ENCODE measurements around the gene LDB2. TPM values are rescaled to one million over a fixed set of nuclear protein-coding genes. Genes with fewer than 3 reads are reported as not detected.

Gene LDB2
- polyA plus RNA-seq, 2 of the 4 experiments (the other 2 are of a cell fraction): not detected

- CTCF ChIA-PET: no interaction called here
- no peak for FAIRE-seq
Observed at GRCh38 chr4:16707874-16708273, 190.6 kb downstream of the LDB2 start.

DNA sequence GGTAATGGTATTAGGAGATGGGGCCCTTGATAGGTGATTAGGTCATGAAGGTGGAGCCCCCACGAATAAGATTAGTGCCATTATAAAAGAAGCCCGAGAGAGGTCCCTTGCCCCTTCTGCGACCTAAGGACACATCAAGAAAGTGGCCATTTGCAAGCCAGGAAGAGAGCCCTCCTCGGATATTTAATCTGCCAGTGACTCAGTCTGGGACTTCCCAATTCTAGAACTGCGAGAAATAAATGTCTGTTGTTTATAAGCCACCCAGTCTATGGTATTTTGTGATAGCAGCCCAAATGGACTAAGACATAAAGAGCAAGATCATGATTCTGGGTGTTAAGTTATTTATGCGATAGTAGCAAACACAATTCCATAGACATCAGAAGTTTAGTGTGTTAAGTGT lies 192.2 kb downstream of the LDB2 start:
- TF ChIP-seq EHF (CRISPR knock-in tag; IDR thresholded peaks at IDR 0.05) (no peak), CHD4 (IDR thresholded peaks at IDR 0.05; ENCODE audit: borderline replicate concordance) (no peak), EP300 (IDR thresholded peaks at IDR 0.05) (no peak), HOXB5 (CRISPR knock-in tag; IDR thresholded peaks at IDR 0.05) (no peak), PBX3 (IDR thresholded peaks at IDR 0.05) (no peak), HOXB13 (CRISPR knock-in tag; IDR thresholded peaks at IDR 0.05; ENCODE audit: low read depth) (no peak), CEBPB (IDR thresholded peaks at IDR 0.05) (no peak), TFCP2L1 (CRISPR knock-in tag; IDR thresholded peaks at IDR 0.05) (no peak), ZC3H11A (IDR thresholded peaks at IDR 0.05) (no peak), JUNB (IDR thresholded peaks at IDR 0.05) (no peak), CBX2 (IDR thresholded peaks at IDR 0.05; ENCODE audit: borderline replicate concordance, low read depth) (no peak), POLR2A (IDR thresholded peaks at IDR 0.05; ENCODE audit: low read length) (no peak), NPAS2 (CRISPR knock-in tag; IDR thresholded peaks at IDR 0.05; ENCODE audit: borderline replicate concordance) (no peak), ATOH8 (CRISPR knock-in tag; IDR thresholded peaks at IDR 0.05; ENCODE audit: low read depth) (no peak)
- TF ChIP-seq, protein P1, sequence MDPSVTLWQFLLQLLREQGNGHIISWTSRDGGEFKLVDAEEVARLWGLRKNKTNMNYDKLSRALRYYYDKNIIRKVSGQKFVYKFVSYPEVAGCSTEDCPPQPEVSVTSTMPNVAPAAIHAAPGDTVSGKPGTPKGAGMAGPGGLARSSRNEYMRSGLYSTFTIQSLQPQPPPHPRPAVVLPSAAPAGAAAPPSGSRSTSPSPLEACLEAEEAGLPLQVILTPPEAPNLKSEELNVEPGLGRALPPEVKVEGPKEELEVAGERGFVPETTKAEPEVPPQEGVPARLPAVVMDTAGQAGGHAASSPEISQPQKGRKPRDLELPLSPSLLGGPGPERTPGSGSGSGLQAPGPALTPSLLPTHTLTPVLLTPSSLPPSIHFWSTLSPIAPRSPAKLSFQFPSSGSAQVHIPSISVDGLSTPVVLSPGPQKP (IDR thresholded peaks at IDR 0.05; ENCODE audit: low read depth, low read length): no peak
- TF ChIP-seq, protein P2, sequence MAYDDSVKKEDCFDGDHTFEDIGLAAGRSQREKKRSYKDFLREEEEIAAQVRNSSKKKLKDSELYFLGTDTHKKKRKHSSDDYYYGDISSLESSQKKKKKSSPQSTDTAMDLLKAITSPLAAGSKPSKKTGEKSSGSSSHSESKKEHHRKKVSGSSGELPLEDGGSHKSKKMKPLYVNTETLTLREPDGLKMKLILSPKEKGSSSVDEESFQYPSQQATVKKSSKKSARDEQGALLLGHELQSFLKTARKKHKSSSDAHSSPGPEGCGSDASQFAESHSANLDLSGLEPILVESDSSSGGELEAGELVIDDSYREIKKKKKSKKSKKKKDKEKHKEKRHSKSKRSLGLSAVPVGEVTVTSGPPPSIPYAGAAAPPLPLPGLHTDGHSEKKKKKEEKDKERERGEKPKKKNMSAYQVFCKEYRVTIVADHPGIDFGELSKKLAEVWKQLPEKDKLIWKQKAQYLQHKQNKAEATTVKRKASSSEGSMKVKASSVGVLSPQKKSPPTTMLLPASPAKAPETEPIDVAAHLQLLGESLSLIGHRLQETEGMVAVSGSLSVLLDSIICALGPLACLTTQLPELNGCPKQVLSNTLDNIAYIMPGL (CRISPR knock-in tag; IDR thresholded peaks at IDR 0.05; ENCODE audit: borderline replicate concordance): no peak
- H3K4me1 ChIP-seq: no peaks in the 10 kb centered on the region
- ATAC-seq: no peak
- ChIA-PET POLR2A (no interaction called here), CTCF (no interaction called here)
- no peaks in the 10 kb centered on the region for H3K9me3 ChIP-seq
- no peak for DNase-seq (ENCODE audit: low read depth in 1 of 2, low spot score in 1 of 2)
- WGBS (ENCODE audit: missing lambda C conversion rate): 8% methylated on average over 6 of the region's 6 CpGs
- H3K27ac ChIP-seq: no peak overlapping the region
- H3K4me3 ChIP-seq: no peak overlapping the region
- no peak overlapping the region for H3K4me2 ChIP-seq
- FAIRE-seq: no peak

More at GRCh38 chr4:16707874-16708273, 190.6 kb downstream of the LDB2 start:
- 20% methylated on average over 4 of the region's 4 CpGs for WGBS (ENCODE audit: missing lambda C conversion rate)
- H3K9me3 ChIP-seq: no peaks in the 10 kb centered on the region
- POLR2A ChIA-PET: no interaction called here
- H3K4me1 ChIP-seq: no peaks in the 10 kb centered on the region
- H3K4me3 ChIP-seq: no peak overlapping the region
- H3K27ac ChIP-seq: no peak overlapping the region
- H3K4me2 ChIP-seq: no peak overlapping the region
- ATAC-seq (no peak), DNase-seq (ENCODE audit: low read depth in 1 of 2, low spot score in 1 of 2) (no peak)
- TF ChIP-seq ATOH8 (CRISPR knock-in tag; IDR thresholded peaks at IDR 0.05; ENCODE audit: low read depth): no peak
- TF ChIP-seq, protein P3, sequence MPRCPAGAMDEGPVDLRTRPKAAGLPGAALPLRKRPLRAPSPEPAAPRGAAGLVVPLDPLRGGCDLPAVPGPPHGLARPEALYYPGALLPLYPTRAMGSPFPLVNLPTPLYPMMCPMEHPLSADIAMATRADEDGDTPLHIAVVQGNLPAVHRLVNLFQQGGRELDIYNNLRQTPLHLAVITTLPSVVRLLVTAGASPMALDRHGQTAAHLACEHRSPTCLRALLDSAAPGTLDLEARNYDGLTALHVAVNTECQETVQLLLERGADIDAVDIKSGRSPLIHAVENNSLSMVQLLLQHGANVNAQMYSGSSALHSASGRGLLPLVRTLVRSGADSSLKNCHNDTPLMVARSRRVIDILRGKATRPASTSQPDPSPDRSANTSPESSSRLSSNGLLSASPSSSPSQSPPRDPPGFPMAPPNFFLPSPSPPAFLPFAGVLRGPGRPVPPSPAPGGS (IDR thresholded peaks at IDR 0.05): no peak

DNA sequence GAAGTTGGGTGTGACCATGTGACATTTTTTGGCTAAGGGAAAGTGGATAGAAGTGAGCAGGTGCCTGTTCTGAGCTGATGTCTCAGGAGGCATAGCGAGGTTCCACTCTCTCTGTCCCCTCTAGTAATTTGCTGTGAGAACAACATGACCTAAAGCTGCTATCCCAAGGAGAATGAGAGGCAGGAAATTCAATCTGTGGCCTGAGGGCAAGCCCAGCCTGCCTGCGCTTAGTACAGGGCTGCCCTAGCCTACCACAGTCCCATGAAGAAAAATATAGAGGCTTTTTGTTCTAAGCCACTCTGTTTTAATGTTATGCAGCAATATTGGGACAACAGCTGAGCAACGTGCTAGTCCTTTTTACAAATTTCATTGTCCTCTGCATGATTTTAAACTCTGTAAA lies 193.1 kb downstream of the LDB2 start:
- WGBS (ENCODE audit: missing lambda C conversion rate): 0% methylated on average over 3 of the region's 3 CpGs
- no peaks in the 10 kb centered on the region for H3K4me1 ChIP-seq
- H3K27ac ChIP-seq: no peak overlapping the region
- FAIRE-seq (no peak), DNase-seq (ENCODE audit: low read depth in 1 of 2, low spot score in 1 of 2) (no peak), ATAC-seq (no peak)
- H3K4me3 ChIP-seq: no peak overlapping the region
- H3K4me2 ChIP-seq: no peak overlapping the region
- TF ChIP-seq HOXB5 (CRISPR knock-in tag; IDR thresholded peaks at IDR 0.05) (no peak), CEBPB (IDR thresholded peaks at IDR 0.05) (no peak), PHF8 (IDR thresholded peaks at IDR 0.05; ENCODE audit: borderline replicate concordance, low read depth) (no peak), RNF2 (IDR thresholded peaks at IDR 0.05; ENCODE audit: borderline replicate concordance, low read depth) (no peak), MAFK (IDR thresholded peaks at IDR 0.05; ENCODE audit: partially characterized antibody) (no peak), JUN (IDR thresholded peaks at IDR 0.05) (no peak), FOSL2 (IDR thresholded peaks at IDR 0.05) (no peak), FOSL2 (CRISPR knock-in tag; IDR thresholded peaks at IDR 0.05) (no peak), CHD2 (IDR thresholded peaks at IDR 0.05; ENCODE audit: low read length, partially characterized antibody) (no peak), TP53 (CRISPR knock-in tag; IDR thresholded peaks at IDR 0.05) (no peak), GATA3 (IDR thresholded peaks at IDR 0.05; ENCODE audit: borderline replicate concordance) (no peak), HOXA7 (CRISPR knock-in tag; IDR thresholded peaks at IDR 0.05) (no peak), HEYL (CRISPR knock-in tag; IDR thresholded peaks at IDR 0.05) (no peak)
- TF ChIP-seq, protein P4, sequence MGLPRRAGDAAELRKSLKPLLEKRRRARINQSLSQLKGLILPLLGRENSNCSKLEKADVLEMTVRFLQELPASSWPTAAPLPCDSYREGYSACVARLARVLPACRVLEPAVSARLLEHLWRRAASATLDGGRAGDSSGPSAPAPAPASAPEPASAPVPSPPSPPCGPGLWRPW (IDR thresholded peaks at IDR 0.05): no peak
- no peaks in the 10 kb centered on the region for H3K9me3 ChIP-seq
- ChIA-PET POLR2A (no interaction called here), CTCF (no interaction called here)

Measured in A549 (cell line).